Measurements from ENCODE around the gene ACBD4.

GRCh38 chr17:45135192-45135977 is at the start of gene ACBD4:
- TF ChIP-seq CTCF (IDR thresholded peaks at IDR 0.05; ENCODE audit: low read length) (peak; percentile 100), EZH2 (IDR thresholded peaks at IDR 0.05; ENCODE audit: borderline replicate concordance, low read length) (no peak)
